NCI-H1105 treated with DMSO at 0.1 percent for 48 hours (cell line): ENCODE data around the gene TEAD1.
A peak's percentile ranks its signal among the peaks of the same experiment; 100 is the strongest.
"Not testable (repeated sequence)": the region's sequence is repeated elsewhere in the genome, so short reads cannot be mapped to it uniquely, and the experiment has no call there.

Experiments
- DNase-seq: peaks from one replicate; lab custom pipeline; 2025; lab: John Stamatoyannopoulos, UW

TEAD1 gene

DNA sequence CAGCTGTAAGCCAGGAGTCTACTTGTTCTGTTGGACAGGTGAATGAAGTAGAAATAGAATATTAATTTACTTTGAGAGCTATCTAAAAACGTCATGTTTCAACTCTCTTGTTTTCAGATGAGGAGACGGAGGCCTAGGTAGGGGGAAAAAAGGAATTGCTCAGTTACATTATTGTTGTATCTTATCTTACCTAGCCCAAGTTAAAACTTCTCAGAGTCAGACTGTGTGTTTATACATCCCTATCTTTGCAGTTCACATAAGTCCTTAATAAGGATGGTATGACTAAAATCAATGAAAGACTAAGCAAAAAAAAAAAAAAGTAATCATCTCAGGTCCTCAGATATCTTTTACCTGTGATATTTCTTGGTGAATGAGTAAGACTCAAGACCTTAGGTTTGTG is 62.8 kb downstream of the TEAD1 start:
- DNase-seq: no peak

DNA sequence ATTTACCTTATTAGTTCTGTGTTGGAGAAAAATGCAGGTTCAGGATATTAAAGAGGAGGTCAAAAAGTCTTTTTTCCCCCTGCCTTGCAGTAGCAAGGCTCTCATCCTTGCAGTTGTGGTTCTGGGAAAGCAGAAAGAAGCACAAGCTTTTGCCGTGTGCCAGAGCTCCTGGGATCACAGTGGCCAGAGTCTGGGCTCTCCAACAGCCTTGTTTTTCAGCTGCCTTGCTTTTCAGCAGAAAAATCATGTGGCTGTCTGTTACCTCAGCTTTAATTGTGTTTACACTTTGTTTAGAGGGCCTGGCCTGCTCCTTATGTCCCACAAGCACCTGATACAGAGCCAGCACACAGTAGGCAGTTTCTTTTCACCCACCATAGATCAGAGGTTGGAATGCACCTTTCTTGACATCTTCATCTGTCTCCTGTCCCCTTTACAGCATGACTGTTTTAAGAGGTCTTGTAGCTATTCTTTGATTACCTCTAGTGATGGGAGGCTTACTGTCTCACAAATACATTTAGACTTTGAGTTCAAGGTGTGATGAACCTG is 67.5 kb downstream of the TEAD1 start:
- no peak for DNase-seq

DNA sequence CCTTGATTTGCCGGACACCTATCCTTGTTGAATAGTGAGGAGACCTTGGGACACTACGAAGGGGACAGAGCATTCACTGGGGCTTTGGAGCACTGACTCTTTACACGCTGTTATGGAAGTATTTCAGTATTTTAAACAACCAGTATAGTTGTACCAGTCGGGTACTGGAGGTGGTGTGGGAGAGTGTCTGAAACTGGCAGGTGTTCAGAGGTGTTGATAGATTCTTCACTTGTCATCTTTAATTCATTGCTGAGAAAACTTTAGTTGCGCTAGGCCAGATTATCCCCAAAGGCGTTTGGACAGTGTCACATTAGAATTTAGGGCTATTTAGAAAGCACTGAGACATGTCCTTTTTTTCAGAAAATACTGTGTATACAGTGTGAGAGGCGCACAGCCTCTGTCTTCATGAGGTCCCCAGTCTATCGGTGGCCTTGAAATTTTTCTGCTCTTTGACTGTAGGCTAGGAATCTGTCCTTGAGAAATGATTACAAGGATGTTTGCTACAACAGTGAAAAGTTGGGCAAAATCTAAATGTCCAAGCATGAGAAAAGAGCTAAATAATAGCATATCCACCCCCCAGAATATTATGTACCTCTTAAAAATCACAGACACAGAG is 69.7 kb downstream of the TEAD1 start:
- DNase-seq: no peak

DNA sequence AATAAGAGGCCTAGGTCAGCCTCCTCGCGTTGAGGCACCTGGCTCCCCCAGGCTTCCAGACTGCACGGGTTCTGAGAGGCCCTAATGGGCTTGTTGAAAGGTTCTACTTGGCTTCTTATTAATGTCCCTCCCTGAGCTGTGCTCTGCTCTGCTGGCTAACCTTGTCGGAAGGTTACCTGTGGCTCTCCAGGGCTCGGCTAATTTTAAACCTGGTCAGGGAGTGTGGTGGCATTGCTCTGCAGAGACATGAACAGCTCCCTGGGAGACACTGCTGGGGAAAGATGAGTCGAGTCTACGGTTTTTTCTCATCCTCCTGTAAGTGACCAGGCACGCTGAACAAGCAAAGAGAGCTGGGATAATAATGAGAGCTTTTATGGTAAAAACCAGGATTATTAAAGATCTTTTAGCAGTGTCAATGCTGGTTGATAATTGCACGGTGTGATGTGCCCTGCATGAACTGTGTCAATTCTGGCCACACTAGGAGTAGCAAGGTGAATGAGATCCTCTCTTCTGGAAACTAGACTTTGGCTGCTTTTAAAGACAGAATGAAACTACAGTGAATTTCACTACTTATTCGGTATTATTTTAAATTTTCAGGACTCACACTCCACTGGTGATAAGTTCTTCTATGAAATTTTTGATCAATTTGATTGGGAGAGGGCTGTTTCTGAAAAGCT is 70.7 kb downstream of the TEAD1 start:
- DNase-seq: no peak

DNA sequence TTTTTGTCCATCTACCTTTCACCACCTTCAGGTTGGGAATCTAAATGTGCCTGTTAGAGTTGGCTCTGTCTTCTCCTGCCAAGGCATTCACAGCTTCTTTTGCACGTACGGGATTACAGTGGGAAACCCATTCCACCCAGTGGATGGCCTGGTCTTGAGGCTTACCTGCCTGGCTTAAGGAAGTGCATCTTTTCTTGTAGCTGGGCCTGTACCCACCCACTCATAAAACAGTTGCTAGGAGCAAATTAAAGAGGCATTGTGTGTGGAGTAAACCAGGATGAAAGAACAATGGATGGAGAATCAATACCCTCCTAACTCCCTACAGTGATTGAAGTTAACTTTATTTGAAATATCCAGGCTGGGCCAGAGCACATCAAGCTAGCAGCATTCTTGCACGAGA is 71.6 kb downstream of the TEAD1 start:
- no peak for DNase-seq

DNA sequence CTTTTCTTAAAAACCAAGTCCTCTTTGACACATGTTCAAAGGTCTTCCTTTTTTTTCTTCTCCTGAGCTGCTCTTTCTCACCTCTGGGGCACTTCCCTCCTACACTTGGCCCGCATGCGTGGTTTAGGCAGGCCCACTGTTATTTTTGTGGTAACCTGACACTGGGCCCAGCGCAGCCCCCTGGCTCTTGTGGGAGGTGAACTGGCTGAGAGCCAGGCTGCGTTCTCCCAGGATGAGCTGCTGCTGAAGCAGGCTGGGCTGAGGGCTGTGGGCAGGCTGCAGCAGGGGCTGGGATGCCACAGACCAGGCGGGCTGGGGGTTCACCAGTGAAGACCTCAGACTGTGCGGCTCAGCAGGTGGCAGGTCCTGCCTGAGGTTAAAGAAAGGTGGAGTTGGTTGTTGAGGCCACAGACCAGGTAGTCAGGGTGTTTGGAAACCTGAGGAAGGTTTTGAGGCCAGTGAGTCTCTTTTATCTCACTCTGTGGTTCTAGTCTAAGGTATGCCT is 72.4 kb downstream of the TEAD1 start:
- peak; percentile 98 for DNase-seq

DNA sequence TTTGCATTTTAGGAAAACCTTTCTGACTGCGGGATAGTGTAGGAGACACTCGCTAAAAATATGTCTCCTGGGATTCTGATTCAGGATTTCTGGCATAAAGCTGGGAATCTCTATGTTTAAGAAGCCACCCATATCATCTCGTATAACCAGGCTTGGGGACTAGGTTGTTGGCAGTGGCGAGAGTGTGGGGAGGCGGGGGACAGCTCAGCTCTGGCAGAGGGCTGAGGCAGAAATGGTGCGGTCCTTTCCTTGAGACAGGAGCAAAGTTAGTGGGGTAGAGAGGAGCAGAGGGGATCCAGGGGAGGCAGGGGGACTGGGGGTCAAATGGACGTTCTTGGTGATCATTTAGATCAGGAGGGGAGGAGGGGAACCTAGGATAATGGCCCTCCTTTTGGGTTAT is 74.3 kb downstream of the TEAD1 start:
- no peak for DNase-seq

DNA sequence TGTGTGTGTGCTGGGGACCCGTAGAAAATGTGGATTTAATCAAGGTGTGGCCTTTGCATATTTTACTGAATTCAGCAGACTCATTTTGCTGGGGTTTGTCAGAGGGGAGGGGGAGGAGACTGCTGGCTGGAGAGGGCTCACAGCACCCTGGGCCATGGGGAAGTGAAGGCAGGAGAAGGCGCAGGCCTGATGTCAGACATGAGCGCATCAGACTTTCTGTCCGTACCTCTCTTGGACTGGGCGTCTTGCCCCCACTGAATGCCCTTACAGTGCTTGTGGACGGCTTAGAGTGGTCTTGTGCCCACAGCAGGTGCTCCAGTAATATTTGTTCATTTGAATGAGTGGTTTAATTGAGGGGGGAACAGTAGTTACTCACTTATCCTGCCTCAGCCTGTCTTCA is 75.2 kb downstream of the TEAD1 start:
- DNase-seq: peak; percentile 90

DNA sequence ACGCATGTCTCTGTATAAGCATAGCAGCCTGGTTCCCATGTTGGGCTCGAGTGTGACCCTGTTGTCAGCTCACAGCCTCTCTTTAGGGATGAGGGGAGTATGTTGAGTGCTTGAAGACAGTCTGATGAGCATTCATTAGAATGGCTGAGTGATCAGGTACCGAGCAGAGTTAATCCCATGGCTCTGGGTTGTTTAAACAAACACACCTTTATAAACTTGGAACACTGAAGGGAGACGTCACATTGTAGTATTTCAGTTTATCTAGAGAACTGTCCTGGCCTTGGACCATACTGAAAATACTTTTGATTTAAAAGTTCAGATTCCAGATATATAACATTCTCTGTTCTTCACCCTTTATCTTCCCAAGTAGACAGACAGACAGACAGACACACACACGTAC is 76.0 kb downstream of the TEAD1 start:
- DNase-seq: no peak

DNA sequence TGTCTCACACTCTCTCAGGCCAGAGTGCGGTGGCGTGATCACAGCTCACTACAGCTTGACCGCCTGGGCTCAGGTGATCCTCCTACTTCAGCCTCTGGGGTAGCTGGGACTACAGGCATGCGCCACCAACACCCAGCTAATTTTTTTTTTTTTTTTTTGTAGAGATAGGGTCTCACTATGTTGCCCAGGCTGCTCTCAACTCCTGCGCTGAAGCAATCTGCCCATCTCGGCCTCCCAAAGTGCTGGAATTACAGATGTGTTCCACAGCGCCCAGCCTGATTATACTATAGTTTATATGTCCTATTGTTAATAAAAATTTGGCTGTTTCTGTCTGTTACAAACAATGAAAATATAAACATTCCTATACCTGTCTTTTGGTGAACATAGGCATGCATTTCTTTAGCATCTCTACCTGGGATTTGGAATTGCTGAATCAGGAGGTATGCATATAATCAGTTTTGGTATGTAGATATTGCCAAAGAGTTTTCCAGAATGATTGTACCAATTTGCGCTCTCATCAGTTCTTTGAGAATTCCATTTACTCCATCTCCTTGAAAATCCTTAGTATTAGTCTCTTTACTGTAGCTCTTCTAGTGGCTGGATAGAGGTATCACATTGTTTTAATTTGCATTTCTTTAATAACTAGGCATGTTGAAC is 78.8 kb downstream of the TEAD1 start:
- no peak for DNase-seq

DNA sequence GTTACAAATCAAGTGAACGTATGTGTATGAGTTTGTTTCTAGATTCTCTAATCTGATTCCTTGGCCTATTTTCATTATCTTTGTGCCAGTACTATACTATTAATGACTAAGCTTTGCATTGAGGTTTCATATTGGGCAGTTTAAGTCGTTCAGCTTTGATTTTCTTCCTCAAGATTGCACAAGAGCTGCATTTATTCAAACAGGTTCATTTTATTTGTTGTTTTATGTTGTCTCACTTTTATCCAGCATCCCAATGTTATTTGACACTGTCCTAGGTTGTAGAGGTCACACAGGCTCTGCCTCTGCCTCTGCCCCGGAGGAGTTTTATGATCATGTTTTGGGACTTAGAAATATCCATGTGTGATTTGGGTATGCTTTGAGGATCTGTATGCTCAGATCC is 79.8 kb downstream of the TEAD1 start:
- DNase-seq: no peak

DNA sequence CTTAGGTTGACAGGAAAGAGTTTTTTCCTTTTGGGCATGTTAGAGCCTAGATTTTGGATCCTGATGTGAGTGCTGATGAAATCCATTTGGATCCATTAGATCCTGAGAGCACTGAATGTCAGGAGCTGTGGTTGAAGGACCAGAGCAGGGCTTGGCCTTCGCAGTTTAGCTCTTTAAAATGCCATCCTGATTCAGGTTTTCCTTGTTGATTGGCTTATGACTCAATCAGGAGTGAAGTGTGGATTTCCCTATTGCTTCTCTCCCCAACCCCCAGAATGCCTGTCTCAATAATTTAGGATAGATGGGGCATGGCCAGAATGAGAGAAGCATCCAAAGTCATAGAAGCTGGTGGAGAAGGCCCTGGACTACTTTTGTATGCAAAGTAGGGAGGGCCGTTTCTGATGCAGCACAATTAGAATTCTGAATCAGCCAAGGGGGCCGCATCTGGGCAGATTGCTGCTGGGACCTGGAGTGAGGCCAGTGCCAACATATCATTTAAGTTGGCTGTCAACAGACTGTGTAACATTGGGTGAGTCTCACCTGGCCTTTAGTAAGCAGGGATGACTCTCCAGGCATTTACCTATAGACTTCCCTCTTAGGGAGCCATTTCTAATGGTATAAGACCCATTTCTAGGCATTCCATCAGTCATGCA is 80.5 kb downstream of the TEAD1 start:
- DNase-seq: peak; percentile 83

DNA sequence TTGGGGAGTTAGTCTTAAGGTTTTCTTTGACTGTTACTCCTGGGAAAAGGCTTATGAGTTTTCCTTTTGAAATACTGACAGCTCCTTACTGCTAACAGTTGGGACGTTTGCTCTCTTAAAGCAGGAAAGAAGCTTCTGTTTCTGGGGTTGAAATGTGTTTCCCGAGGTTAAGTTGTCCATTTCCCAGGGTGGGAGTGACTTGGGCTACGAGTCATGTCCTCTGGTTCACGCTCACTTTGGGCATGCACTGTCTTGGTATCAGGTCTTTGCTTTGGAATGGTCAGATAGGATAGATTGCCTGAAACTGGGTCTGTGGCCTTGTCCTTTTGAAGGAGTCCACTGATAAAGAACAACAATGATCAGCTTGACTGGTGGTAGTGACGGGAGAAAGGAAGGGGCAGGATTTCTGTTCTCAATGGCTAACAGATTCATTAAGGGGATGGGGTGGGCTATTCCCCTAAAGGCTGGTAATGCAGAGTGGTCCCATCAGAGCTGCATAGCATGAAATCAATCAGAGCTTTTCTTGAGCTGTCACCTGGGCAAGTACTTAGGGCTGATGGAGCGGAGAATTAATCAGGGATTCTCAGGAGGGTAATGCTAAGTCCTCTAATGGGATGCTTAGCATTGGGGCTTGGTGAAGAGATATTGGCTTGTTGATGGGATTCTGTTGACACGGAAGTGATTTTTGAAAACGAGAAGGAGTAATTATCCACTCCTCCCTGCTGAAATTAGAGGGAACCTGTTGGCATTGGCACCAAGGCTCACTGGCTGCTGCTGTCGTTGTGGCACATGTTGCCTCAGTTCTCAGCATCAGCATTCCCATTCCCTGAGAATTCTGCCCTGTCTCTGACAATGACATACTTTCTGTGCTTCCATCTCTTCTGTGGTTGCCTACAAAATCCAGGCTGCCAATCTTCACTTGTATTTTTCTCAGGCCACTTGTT is 81.6 kb downstream of the TEAD1 start:
- DNase-seq: peak; percentile 93

DNA sequence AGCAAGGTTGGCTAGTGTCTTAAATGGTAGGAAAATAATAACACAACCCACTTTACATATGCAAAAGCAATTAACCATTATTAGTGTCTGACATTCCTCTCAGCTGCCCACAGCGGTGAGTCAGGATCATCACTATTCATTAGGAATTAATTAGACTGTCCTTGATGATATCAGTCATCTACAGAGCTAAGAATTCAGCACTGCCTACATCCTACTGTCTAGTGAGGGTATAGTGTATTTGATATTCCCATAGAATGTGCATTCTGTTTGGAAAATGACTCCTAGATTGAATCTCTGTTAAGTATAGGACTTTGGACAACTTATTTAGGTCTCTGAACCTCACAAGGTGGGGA is 82.2 kb downstream of the TEAD1 start:
- no peak for DNase-seq

DNA sequence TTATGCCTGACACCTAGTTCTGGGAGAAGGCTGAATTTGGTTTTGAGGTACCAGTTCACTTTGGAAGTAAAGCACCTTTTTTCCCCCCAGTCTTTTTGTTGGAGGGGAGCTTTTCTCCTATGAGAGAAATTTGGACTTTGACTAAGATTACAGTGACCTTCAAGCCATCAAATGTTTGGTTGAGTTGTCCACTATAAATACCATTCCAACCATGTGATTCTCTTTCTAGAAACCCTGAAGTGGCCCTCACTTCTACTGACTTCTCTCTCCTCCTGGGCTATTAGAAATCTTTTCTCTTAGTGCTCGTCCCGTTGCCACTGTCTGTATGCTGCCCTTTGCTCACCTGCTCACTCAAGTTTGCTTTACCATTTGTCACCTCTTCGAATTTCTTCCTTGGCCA is 82.6 kb downstream of the TEAD1 start:
- no peak for DNase-seq

DNA sequence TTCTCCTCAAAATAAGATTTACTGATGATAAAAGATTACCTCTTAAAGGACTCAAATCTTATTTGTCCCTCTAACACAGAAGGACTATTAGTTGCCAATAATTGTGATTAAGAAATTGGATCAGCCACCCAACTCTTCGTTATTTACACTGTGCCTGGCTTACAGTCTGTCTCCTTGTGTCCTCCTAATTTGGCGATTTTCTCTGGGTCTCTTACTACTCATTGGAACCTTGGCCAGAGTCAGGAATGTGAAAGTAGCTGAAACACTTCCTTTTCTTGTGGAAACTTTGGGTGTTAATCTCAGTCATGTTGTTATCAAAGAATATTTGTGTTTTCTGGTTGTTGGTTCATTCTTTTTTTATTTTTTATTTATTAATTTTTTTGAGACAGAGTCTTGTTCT is 83.2 kb downstream of the TEAD1 start:
- no peak for DNase-seq

DNA sequence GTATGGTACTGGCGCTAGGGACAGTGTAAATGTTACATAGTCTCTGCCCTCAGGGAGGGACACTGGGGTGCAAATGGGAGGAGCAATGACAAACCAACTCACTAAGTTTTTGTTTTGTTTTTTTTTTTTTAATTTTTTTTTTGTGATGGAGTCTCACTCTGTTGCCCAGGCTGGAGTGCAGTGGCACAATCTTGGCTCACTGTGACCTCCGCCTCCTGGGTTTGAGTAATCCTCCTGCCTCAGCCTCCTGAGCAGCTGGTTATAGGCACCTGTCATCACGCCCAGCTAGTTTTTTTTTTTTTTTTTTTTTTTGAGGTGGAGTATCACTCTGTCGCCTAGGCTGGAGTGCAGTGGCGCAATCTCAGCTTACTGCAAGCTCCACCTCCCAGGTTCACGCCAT is 83.9 kb downstream of the TEAD1 start:
- not testable (repeated sequence) for DNase-seq

DNA sequence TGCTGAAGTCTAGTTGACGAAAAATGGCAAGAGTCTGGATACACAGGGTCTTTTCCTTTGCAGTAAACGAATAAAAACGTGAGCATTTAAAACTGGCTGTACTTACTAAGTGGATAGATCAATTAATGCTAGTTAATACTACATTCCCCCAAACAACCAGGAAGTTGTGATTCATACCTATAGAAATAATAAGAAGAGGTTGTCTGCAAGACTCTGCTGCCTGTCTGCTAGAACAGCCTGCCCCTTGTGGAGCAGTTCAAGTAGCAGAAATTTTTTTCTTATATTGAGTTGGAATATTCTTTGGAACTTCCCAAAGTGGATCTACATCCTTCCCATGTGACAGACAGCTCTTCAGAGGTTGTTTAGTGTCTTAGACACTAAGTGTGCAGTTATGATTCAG is 86.8 kb downstream of the TEAD1 start:
- DNase-seq: peak; percentile 27

DNA sequence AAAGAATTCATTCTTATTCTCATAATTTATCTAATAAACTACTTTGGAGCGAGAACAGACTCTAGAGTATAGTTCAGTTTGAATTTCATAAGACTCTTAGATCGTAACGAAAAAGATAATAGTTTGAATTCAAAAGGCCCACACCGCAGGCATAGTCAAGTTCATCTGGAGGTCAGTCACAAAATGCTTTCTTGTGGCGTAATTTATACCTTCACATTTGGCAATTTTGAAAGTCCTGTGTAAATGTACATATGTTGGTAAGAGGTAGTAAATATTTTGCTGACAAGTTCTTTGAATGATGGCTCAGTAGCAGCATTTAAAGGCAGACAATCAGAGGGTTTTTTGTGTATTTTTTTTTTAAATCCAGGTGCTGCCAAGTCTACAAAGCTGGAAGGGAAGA is 88.1 kb downstream of the TEAD1 start:
- DNase-seq: no peak

DNA sequence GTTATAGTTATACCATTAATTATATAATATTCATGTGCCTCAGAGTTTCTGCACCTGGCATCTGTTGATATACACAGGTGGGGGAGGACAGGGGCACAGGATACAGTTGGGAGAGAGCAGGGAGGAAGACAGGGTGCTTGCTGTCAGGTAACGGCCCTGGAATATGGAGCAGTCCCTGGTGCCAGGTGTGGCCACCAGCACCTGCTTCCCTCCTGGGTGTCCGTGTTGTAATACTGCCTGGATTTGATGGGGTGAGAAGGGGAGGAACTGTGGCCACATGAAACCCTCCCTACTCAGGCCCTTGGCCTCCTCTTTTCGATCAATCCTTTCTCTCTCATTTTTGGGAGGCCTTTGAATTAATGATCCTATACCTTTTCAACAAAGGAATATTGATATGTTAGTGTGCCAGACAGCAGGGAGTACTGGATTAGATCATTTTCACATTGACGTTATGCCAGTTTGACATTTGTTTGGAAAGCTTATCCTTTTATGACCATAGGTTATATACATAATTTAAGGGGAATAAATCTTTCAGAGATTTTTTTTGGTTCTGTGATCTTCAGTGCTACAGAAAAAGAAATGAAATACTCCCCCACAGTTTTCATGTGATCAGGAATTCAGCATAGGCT is 88.6 kb downstream of the TEAD1 start:
- peak; percentile 100 for DNase-seq
